GM18873 (cell line): Measurements from ENCODE around the gene RPS6KL1.

ENCODE experiments used
- ATAC-seq: cut with Tn5 transposase; IDR thresholded peaks from one replicate; pipeline ENCODE4 v1.9.1; 2021; ENCODE audit warnings: mild to moderate bottlenecking, moderate library complexity, moderate number of reproducible peaks; ENCODE audit not compliant: unreplicated experiment, low FRiP score

RPS6KL1 gene

DNA sequence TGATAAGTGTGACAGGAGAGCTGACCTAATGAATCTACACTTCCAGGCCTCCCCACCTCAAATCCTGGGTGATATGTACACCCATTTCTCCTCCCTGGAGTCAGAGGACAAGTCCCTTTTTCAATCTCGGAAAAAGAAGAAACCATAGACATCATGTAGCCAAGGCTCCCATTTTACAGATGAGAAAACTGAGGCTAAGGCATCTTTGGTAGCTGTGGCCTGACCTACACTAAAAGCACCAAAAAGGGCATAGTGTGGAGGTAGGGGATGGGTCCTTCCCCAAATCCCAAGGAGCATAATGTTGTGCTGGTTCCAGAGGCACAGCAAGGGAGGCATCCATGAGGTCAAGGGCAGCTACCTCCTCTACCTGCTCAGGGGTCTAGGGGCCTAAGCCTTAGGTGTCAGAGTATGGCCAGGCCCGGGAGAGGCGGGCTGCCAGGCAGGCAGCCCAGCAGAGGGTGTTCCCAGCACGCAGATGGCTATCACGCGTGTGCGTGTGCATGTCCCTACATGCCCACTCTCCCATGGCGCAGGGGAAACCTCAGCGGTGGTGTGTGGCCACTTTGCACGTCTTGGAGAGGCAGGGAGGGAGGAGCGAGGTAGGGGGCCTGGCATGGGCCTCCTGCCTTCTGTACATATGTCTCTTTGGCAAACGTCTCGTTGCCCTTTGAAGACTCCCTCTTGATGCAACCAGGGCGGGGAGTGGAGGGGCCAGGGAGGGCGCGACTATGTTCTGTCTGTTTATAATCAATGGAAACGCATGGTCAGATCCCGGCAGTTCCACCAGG lies 29.8 kb upstream of the RPS6KL1 start:
- no peak for ATAC-seq

DNA sequence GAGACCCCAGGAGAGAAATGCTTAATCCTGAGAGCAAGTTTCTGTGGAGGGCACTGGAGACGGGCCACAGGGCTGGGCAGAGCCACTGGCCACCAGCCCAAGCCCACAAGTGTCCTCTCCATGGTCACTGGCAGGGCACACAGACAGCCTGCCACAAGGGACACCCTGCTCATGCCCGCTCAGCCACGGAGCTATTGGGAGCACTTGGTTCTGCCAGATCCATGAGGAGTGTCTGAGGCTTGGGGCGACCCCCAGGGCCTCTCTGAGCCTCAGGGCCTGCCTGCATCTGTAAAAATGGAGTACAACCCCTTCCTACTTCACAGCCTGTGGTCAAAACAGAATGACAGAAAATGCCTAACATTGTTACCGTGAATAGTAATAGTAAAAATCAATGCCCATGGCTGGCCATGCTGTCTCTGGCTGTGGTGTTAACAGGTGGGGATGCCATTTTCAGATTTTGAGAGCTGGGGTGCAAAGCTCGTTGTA lies 29.2 kb upstream of the RPS6KL1 start:
- ATAC-seq, result no peak

DNA sequence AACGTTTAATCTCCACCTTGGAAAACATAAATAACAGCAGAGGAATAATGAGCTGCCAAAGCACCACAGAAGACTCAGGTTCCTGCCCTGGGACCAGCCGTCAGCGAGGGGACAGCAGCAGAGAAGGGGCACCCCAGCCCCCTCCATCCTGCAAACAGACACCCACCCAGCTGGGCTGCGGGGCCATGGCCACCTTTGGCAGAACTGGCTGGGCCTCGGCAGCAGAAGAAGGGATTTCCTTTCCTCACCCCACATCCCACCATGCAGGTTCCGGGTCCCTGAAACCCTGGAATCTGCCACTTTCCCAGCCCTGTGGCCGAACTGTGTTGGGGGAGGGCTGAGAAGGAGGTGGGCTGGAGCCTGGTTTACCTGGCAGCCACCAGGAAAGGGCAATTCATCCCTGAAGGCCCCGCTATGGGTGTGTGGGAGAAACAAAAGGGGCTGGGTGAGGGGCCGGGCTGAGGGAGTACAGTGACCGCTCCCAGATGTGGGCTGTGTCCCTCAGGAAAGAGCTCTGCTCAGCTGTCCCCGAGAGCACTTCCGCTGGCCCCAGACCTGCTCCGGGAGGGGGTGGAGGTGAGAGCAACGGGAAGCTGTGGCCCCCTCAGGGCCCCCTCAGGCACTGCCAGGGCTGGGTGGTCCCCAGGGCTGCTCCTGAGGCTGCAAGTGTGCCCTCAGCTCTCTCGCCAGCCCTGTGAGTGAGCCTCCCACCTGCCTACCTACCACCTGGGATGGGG lies 28.6 kb upstream of the RPS6KL1 start:
- ATAC-seq, result no peak

DNA sequence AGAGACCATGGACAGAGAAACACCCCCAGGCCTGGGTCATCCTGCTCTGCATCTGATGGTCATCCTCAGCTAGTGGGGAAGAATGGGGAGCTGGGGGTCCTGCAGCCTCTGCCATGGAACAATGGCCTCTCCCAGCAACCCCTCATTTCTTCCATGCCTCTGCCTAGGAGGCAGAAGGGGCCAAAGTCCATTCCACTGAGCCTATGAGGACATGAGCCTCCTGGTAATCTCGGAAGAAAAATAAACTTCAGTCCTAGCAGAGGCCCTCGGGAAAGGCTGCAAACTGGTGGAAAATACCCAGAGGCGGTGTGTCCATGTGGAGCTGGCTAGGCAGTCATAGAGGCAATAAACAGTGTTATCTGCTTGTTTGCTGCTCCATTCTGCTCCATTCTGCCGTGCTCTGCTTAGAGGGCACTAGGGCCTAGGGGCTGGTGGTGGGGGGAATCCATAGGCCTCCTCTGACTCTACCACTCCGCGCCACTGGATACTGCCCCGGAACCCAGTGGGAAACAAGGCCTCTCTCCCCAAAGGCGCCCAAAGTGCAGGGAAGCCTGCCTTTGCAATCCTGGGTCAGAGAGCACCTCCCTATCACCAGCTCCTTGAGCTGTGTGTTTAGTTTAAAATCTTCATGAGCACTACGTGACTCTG lies 27.9 kb upstream of the RPS6KL1 start:
- ATAC-seq, result no peak

DNA sequence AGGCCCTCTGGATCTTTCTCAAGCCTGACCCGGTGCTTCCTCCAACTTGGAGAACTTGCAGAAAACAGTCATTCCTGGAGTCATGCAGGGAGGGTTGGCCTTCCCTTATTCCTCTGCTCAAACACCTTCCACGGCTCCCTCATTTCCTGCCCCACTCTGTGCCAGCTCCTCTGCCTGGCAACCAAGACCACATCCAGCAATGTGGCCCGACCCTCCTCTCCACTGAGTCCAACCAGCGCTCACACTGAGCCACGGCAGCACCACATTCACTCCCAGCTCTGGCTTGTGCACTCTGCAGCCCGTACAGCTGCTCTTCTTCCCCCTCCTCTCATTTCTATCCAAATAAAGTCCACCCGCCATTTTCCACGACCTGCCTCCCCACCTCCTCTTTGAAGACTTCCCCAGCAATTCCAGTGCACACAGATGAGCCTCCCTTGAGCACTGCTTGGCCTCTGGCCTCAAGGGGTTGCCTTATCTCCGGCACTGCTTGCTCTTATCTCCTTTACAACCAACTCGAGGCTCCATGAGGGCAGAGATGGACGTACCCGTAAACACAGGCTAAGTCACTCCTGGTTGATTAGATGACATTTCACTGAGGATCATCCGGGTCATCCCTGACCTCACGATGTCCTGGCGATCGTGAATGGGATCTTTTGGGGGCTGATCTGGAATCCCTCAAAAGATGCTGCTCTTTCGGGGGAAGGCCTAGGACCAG lies 27.0 kb upstream of the RPS6KL1 start:
- no peak for ATAC-seq

DNA sequence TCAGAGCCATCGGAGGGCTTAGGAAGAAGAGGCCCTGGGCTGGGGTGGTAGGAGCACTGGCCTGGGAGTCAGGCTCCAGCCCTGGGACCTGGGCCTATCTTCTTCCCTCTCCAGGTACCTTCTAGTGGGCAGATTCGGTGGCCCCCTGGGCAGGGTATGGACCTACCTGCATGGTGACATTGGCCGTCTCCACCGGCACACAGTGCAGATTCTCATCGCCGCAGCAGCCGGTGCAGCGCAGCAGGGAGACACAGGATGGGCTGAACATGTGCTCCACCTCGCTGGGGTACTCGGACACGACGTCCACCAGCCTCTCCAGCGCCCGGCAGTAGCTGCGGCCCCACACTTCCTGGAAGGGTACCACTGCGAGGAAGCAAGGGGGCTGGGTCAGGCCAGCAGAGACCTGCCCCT lies 26.1 kb upstream of the RPS6KL1 start:
- ATAC-seq, result no peak

DNA sequence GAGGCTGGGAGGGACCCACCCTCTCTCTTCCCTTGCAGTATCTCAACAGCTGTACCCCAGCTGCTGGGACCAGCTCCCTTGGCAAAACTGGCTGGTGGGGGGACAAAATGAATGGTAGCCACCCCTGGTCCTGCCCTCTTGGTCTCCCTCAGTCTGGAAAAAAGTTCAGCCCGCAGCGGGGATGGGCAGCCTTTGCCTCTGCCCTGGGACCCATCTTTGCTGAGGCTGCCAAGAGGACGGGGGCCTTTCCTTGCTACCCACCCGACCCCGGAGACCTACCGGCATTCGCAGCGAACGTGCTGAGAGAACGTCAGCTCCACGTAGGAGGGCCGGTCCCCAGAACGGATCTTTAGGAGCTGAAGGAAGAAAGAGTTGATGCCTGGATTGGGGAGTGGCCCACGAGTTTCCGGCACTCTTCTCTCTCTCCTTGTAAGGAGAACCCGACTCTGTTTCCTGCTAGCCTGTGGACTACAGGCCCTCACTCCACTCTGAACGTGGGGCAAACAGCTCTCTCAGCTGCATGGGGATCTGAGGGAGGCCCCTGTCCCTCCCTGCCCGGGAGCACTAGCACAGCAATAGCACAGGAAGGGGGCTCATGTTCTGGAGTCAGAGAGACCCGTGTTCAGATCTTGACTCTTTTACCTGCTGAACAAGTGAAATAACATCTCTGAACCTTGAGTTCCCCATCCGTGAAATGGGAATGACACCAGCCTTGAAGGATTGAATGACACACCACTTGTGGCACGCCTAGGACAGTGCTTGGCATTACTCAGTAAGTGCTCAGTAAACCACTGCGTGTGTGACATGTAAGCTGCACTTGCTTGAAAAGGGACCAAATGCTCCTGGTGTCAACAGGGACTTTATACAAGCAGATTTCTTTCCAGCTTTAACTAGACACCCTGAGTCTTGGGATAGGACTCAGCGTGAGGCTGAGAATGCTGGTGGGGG lies 25.4 kb upstream of the RPS6KL1 start:
- no peak for ATAC-seq

DNA sequence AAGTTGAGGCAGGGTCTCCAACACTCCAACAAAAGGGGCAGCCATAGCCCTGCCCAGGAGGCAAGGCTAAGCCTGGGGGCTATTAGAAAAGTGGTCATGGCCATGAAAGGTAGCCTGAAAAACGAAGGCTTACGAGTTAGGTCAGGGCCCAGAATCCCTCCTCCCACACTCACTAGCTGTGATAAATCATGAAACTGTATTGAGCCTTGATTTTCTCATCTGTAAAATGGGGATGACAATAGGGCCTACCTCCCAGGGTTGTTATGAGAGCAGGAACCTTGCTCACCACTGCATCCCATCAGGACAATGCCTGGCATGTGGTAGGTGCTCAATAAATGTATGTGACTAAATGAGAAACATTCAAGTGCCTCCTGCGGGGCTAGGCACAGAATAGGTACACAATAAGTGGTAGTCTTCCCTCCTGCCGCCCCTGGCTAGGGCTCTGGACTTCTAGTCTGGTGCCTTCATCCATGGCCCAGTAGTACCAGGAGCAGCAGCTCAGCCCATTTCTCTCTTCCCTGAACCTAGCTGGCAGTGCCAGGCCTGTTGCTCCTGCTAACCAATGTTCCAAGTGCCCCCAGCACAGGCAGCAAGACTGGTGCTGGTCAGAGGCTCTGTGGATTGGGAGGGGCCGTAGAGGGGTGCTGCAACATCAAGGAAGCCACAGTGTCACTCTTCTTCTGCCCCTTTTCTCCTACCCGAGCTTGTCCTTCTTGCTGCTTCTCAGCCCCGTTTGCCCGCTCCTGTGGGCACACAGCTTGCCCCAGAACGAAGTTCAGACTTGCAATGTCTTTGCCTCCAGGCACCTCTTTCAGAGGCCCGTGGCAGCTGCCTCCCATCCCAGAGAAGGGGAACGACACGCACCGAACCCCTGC lies 24.5 kb upstream of the RPS6KL1 start:
- ATAC-seq, result no peak

DNA sequence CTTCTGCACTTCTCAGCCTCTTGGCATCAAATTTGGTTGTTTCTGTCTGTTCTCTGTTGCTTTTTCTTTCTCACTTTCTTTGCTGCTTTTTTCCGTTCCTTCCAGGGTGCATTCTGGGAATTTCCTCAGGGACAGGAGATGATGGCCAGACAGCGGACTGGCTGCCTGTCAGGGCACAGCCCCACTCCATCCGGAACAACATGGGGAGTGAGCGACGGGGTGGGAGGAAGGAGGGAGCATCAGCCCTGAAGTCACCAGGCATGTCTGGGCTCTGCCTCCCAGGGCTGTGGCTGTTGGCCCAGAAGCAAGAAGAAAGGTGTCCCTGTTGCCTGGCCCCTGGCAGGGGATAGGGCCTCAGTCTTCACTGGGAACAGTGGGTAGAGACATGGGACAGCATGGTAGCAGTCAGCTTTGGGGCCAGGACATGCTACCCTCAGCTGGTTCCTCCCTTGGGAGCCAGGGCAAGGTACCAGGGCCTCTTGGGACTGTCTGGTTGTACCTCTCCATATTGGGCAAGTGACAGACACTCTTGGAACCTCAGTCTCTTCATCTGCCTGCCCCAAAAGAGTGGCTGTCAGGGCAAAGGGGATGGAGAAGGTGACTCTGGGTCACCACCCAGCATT lies 23.7 kb upstream of the RPS6KL1 start:
- ATAC-seq, result no peak

DNA sequence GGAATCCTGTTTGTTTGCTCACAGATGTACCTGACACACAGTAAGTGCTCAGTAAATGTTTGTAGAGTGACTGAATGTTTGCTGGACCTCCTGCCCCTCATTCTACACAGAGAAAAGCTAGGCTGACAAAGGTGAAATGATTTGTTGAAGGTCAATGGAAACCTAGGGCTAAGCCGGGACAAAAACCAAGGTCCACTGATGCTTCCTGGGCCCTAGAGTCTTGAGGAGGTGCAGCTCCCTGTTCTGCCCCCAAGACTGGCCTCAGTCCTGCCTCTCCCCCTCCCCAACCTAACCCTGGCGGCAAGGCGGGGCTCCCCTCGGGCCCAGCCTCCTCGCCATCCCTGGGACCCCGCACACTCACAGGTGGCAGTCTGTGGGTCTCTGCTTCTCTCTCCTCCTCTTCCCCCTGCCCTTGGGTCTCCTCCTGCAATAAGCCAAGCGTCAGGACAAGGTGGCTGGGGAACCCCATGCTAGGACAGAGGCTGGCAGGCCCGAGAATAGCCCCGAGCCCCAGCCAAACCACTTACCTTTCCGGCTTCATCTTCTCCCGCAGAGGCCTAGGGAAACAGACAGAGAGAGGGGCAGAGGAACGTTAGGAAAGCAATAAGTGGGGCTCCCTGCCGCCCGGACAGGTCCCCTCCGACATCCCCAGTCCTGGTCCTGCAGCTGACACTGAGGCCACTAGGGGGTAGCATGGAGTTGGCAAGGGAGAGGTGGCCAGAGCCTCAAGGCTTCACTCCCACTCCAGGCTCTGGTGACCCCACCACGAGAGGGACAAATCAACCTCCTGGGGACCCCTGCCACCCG lies 23.0 kb upstream of the RPS6KL1 start:
- ATAC-seq, result no peak

DNA sequence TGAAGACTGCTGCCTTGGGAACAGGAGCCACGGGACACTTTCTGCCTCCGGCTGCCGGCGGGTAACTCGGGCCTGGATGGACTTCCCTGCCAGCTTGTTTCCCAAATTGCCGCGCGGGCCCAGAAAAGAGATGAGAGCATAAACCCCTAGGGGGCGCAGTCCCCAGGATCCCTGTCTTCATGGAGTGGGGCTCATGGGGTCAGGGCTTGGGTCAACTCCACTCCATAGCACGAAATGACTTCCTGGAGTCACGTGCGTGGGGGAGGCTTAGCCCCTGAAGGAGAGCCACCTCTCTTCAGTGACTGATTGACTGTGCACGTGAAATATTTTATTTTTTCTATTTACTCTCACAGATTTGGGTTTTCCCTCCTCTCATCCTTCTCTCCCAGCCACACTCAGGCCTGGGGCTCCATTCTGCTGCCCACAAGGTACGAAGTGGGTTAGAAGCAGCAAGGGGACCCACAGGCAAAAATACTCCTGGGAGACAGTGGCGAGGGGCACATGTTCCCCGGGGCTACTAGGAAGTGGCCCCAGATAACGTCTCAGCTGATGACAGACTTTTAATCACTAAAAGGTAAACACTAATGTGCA lies 22.3 kb upstream of the RPS6KL1 start:
- no peak for ATAC-seq

DNA sequence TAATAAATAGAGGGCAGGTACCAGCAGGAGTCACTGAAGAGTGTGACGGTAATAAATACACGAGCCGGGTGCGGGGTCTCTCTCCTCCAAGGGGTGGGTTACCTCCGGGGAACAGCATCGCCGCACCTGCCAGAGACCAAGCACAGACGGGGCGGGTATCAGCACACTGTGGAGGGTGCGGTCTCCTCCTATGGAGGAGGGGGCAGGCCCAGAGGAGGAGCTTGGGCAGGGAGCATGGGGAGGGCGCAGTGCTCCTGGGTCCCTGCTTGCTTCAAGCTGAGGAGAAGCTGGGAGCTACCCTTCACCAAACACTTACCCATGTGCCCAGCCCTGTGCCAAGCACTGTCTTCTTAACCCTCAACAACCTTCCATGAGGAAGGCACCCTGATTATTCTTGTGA lies 19.5 kb upstream of the RPS6KL1 start:
- no peak for ATAC-seq

DNA sequence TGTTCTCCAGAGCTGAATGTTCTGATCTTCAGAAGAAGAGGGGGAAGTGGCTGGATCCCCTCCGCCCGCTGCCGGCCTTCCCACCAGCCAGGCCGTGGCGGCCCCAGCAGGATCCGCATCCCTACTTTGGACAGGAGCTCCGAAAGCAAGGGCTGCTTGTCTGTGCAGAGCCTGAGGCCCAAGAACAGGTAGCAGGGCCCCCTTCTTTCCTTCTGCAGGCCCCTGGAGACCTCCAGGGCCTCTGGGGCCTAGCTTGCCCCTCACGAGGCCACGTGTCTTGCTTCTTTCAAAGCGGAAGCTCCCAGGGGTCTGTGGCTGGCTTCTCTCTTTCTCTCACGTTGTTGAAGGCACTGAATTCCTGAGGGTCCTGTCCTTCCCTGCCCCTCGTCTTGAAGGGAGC lies 19.1 kb upstream of the RPS6KL1 start:
- no peak for ATAC-seq

DNA sequence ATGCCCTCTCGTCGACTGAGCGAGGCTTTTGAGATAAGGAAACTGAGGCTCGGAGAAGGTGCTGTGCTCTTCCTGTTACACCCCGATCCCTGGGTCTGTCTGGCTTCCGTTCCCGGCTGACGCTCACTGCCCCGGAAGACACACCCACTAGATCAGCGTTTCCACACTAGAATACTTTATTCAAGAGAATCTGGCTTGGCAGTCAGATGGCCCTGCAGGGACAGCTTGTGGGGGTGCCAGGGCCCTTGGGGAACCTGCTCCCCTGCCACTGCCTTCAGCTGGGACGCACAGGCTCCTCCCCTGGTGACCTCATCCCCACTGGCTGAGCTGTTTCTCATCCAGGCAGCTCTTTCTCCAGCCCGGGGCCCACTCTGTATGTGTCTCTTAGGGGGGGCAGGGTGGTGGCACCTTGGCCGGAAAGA lies 18.6 kb upstream of the RPS6KL1 start:
- ATAC-seq, result no peak

DNA sequence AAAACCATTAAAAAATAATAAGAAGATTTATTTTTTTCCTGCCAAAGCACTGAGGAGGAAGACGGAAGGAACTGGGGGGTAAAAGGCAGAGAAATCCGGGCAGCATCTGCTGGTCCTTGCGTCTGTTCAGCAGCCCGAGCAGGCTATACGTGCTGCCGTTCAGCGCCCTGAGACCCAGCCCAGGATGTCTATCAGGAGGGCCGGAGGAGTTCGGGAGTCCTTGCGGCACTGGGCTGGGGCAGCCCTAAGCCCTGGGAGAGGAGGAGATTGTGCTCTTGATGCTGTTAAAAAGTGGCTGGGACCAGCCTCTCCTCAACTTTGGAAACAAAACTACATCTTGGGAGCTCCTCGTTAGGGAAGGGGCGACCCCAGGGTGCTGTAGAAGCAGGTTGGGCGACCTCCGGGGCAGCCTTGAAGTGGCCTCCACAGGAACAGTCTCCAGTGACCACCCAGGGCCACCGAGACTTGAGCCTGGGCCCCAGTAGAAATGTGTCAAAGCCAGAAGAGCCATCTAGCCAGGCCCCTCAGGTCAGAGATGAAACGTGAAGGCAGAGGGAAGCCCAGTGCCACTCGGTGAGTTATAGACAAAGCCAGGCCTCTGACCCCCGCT lies 18.0 kb upstream of the RPS6KL1 start:
- ATAC-seq, result no peak
